T47D (cell line): ENCODE measurements around the gene ABLIM1.

Experiments
- DNase-seq, 2 experiments: peaks; one replicate each; pipeline versions ENCODE4 v3.0.0 to v3.0.0-alpha.2; 2011 to 2012; ENCODE audit warnings: low read depth in 1 of 2, low spot score in 1 of 2
- JUND ChIP-seq: IDR thresholded peaks from 2 replicates; pipeline ENCODE4 v1.6.1; 2012; ENCODE audit warnings: low read depth
- in situ Hi-C: cut with HindIII; loops from 2 replicates; pipeline ENCODE4 v1.10.0; 2016; ENCODE audit warnings: low sequenced_read_pairs, low pct_unique_long_range_greater_than_20kb

The ABLIM1 gene

GRCh38 chr10:114385557-114385956, 272.5 kb downstream of the ABLIM1 start:
- DNase-seq: no peak
- in situ Hi-C loops: no loop called here
- TF ChIP-seq JUND: no peak

- in situ Hi-C loops: no loop called here
- no peak for DNase-seq
- no peak for TF ChIP-seq JUND
Observed at GRCh38 chr10:114384601-114385000, 273.5 kb downstream of the ABLIM1 start.

DNA sequence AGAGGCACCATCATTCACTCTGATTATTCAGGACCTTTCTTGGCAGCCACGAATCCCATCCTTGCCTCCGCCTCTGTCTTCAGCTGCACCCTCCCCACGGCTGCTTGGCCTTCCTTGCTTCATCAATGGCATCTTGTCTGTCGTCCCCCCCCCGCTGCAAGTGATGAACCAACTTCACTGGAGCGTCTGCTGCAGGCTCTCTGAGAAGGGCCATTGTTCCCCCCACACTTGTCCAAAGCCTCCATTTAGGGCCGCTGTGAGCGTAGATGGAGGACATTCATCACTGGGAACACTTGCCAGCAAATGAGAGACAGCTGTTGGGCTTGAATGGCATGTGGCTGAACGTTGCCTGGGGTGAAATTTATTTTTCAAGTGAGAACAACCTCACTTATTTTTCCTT, 273.9 kb downstream of the ABLIM1 start:
- in situ Hi-C loops: no loop called here
- DNase-seq: no peak
- no peak for TF ChIP-seq JUND
